MM.1S (cell line): ENCODE results near the gene ADD1.

Experiments used
- DNase-seq: peaks from one replicate; pipeline ENCODE4 v3.0.0-alpha.2; 2015
- H2AFZ ChIP-seq: fragments of 300-600 bp; sonication (generic); 2 replicates; pipeline ENCODE4 v1.6.0; 2016; ENCODE audit warnings: antibody characterized with exemption, low read length
- H3F3A ChIP-seq: fragments of 300-600 bp; sonication (generic); 2 replicates; pipeline ENCODE4 v1.6.1; 2016; ENCODE audit warnings: mild to moderate bottlenecking, antibody characterized with exemption, low read length, moderate library complexity, mixed read lengths; ENCODE audit not compliant: insufficient read depth
- H3K27ac ChIP-seq: fragments of 300-600 bp; sonication (generic); 2 replicates; pipeline ENCODE4 v1.5.1; 2016; ENCODE audit warnings: mild to moderate bottlenecking, low read length
- H3K27me3 ChIP-seq: fragments of 300-600 bp; sonication (generic); replicated peaks from 2 replicates; pipeline ENCODE4 v1.6.0; 2016; ENCODE audit warnings: low read length; ENCODE audit not compliant: insufficient read depth
- H3K36me3 ChIP-seq: fragments of 300-600 bp; sonication (generic); replicated peaks from 2 replicates; pipeline ENCODE4 v1.6.1; 2016; ENCODE audit warnings: mild to moderate bottlenecking, low read length, mixed read lengths; ENCODE audit not compliant: insufficient read depth
- H3K4me1 ChIP-seq: fragments of 300-600 bp; sonication (generic); 2 replicates; pipeline ENCODE4 v1.6.1; 2016; ENCODE audit warnings: low read length, mixed read lengths
- H3K4me2 ChIP-seq: fragments of 300-600 bp; sonication (generic); 2 replicates; pipeline ENCODE4 v1.6.0; 2016; ENCODE audit warnings: low read depth, low read length
- H3K4me3 ChIP-seq: fragments of 300-600 bp; sonication (generic); 2 replicates; pipeline ENCODE4 v1.5.1; 2016; ENCODE audit warnings: low read length, mixed read lengths
- H3K79me2 ChIP-seq: fragments of 300-600 bp; sonication (generic); 2 replicates; pipeline ENCODE4 v1.6.1; 2016; ENCODE audit warnings: mixed run types, low read length, mixed read lengths
- H3K9ac ChIP-seq: fragments of 300-600 bp; sonication (generic); 2 replicates; pipeline ENCODE4 v1.6.1; 2016; ENCODE audit warnings: low read length, mixed read lengths
- H3K9me2 ChIP-seq: fragments of 300-600 bp; sonication (generic); replicated peaks from 2 replicates; pipeline ENCODE4 v1.6.1; 2016; ENCODE audit warnings: mild to moderate bottlenecking, low read length, mixed read lengths; ENCODE audit not compliant: insufficient read depth
- H3K9me3 ChIP-seq: fragments of 300-600 bp; sonication (generic); replicated peaks from 2 replicates; pipeline ENCODE4 v1.6.1; 2016; ENCODE audit warnings: mild to moderate bottlenecking, low read length, mixed read lengths; ENCODE audit not compliant: insufficient read depth
- H4K20me1 ChIP-seq: fragments of 300-600 bp; sonication (generic); 2 replicates; pipeline ENCODE4 v1.6.1; 2016; ENCODE audit warnings: mild to moderate bottlenecking, low read length, moderate library complexity, mixed read lengths; ENCODE audit not compliant: insufficient read depth
- EZH2 ChIP-seq: fragments of 300-600 bp; sonication (generic); optimal IDR thresholded peaks from 2 replicates; pipeline ENCODE3; 2017; ENCODE audit warnings: low read depth, mild to moderate bottlenecking, antibody characterized with exemption, low read length, mixed read lengths
- EZH2phosphoT487 ChIP-seq: fragments of 300-600 bp; sonication (generic); IDR thresholded peaks from 2 replicates; pipeline ENCODE4 v1.6.1; 2018; ENCODE audit warnings: antibody characterized with exemption, low read length
- TF ChIP-seq, protein P1 (sequence below): fragments of 300-600 bp; sonication (generic); IDR thresholded peaks from 2 replicates; pipeline ENCODE4 v1.5.1; 2016; ENCODE audit warnings: antibody characterized with exemption, low read length, mixed read lengths

The ADD1 gene

GRCh38 chr4:2798399-2799223 is 45.0 kb upstream of the ADD1 start:
- H3K27ac ChIP-seq = no peak overlapping the region

GRCh38 chr4:2799224-2799911 is 44.3 kb upstream of the ADD1 start:
- DNase-seq = no peak
- Histone ChIP-seq H2AFZ (no peak overlapping the region), H3K27ac (no peak overlapping the region), H3K9me3 (no peaks in the 10 kb centered on the region), H3K27me3 (no peaks in the 10 kb centered on the region), H3K4me3 (no peak overlapping the region), H3K4me2 (no peak overlapping the region), H4K20me1 (no peaks in the 10 kb centered on the region), H3K36me3 (no peaks in the 10 kb centered on the region), H3K9ac (no peak overlapping the region), H3K4me1 (0 out of 2 replicates have a peak, but pooled peaks cover 8% of the 10 kb centered on the region), H3F3A (no peaks in the 10 kb centered on the region), H3K79me2 (no peaks in the 10 kb centered on the region), H3K9me2 (no peaks in the 10 kb centered on the region)
- TF ChIP-seq, protein P1, sequence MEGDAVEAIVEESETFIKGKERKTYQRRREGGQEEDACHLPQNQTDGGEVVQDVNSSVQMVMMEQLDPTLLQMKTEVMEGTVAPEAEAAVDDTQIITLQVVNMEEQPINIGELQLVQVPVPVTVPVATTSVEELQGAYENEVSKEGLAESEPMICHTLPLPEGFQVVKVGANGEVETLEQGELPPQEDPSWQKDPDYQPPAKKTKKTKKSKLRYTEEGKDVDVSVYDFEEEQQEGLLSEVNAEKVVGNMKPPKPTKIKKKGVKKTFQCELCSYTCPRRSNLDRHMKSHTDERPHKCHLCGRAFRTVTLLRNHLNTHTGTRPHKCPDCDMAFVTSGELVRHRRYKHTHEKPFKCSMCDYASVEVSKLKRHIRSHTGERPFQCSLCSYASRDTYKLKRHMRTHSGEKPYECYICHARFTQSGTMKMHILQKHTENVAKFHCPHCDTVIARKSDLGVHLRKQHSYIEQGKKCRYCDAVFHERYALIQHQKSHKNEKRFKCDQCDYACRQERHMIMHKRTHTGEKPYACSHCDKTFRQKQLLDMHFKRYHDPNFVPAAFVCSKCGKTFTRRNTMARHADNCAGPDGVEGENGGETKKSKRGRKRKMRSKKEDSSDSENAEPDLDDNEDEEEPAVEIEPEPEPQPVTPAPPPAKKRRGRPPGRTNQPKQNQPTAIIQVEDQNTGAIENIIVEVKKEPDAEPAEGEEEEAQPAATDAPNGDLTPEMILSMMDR = no peak
- TF ChIP-seq EZH2 (no peak), EZH2phosphoT487 (no peak)

More at GRCh38 chr4:2798399-2799223, 45.0 kb upstream of the ADD1 start:
- Histone ChIP-seq H3K4me1 (0 out of 2 replicates have a peak, but pooled peaks cover 8% of the 10 kb centered on the region), H3K27me3 (no peaks in the 10 kb centered on the region), H3K4me2 (no peak overlapping the region), H3K9me3 (no peaks in the 10 kb centered on the region), H3F3A (no peaks in the 10 kb centered on the region), H3K4me3 (no peak overlapping the region), H2AFZ (no peak overlapping the region), H4K20me1 (no peaks in the 10 kb centered on the region), H3K9me2 (no peaks in the 10 kb centered on the region), H3K9ac (no peak overlapping the region), H3K79me2 (no peaks in the 10 kb centered on the region), H3K36me3 (no peaks in the 10 kb centered on the region)
- no peak for DNase-seq
- TF ChIP-seq EZH2phosphoT487 = no peak
- no peak for TF ChIP-seq EZH2
- TF ChIP-seq, protein P1 = no peak

DNA sequence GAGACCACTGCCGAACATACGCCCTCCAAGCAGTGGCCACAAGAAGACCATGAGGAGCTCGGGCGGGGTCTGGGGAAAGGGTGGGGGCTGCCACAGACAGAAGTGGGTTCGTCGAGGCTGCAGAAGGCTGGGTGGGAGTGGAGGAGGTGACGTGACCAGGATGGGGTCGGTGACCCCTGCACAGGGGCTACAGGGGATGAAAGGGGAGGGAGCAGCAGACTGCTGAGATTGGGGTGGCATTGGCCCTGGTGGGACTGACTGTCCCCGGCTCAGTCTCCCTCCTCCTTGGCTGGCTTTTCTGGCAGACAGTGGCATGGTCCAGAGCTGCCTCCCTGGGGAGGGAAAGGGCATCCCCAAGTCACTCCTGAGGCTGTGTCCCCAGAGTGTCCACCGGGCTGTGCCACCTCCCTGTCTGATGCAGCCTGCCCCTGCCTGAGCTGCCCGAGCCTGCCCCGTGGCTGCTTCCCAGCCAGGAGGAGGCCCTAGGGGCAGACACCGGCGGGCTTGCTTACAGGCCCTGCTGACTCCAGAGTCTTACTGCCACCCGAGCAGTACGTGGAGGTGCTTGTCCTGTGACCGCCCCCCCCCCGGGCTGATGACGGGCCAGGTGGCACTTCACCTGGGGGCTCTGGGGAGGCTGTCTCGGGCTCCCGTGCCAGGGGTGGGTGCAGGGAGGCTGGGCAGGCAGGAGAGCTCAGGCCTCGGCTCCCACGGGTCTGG is 43.5 kb upstream of the ADD1 start:
- Histone ChIP-seq H4K20me1 (no peaks in the 10 kb centered on the region), H2AFZ (no peak overlapping the region), H3K4me1 (0 out of 2 replicates have a peak, but pooled peaks cover 8% of the 10 kb centered on the region), H3K27me3 (no peaks in the 10 kb centered on the region), H3K9me2 (no peaks in the 10 kb centered on the region), H3K4me2 (no peak overlapping the region), H3K9ac (no peak overlapping the region), H3K27ac (no peak overlapping the region), H3F3A (no peaks in the 10 kb centered on the region), H3K36me3 (no peaks in the 10 kb centered on the region), H3K9me3 (no peaks in the 10 kb centered on the region), H3K4me3 (no peak overlapping the region), H3K79me2 (no peaks in the 10 kb centered on the region)
- TF ChIP-seq, protein P1 = no peak
- DNase-seq = no peak
